NB4 (cell line): ENCODE measurements around the gene KRTAP4-3.

Experiments
- CTCF ChIP-seq: IDR thresholded peaks from one replicate; pipeline ENCODE4 v1.5.1; 2012; ENCODE audit warnings: low read depth, low read length
- POLR2A ChIP-seq: IDR thresholded peaks from 2 replicates; pipeline ENCODE4 v1.6.1; 2011; ENCODE audit warnings: mild to moderate bottlenecking; ENCODE audit not compliant: insufficient read length; ENCODE audit errors: extremely low read depth

GRCh38 chr17:41177727-41178271 lies 9.8 kb upstream of the KRTAP4-3 start, which contains the start of gene KRTAP4-2:
- TF ChIP-seq CTCF (no peak), POLR2A (no peak)
